ENCODE data around the gene TUBB2B. TPM values are rescaled to one million over a fixed set of nuclear protein-coding genes. Genes with fewer than 3 reads are reported as not detected.

Gene TUBB2B
- total RNA-seq, 1 donor from 2014 or later = 287 TPM

GRCh38 chr6:3214898-3215297 lies 12.6 kb downstream of the TUBB2B start:
- Histone ChIP-seq H3K36me3 (ENCODE audit: control insufficient read depth, insufficient read depth, low read length) (no peaks in the 10 kb centered on the region), H3K27me3 (ENCODE audit: control insufficient read depth, insufficient read depth, low read length) (no peaks in the 10 kb centered on the region), H3K4me3 (ENCODE audit: low read depth, low read length) (no peak overlapping the region)
- no peak for DNase-seq (ENCODE audit: low read depth)
- no peak for TF ChIP-seq CTCF (IDR thresholded peaks at IDR 0.05; ENCODE audit: insufficient read depth, low read length, poor library complexity, severe bottlenecking)

GRCh38 chr6:3213334-3213695 lies 14.1 kb downstream of the TUBB2B start:
- no peak for TF ChIP-seq CTCF (IDR thresholded peaks at IDR 0.05; ENCODE audit: insufficient read depth, low read length, poor library complexity, severe bottlenecking)
- no peak overlapping the region for H3K4me3 ChIP-seq (ENCODE audit: low read depth, low read length)
- H3K36me3 ChIP-seq (ENCODE audit: control insufficient read depth, insufficient read depth, low read length) = no peaks in the 10 kb centered on the region
- no peaks in the 10 kb centered on the region for H3K27me3 ChIP-seq (ENCODE audit: control insufficient read depth, insufficient read depth, low read length)
- DNase-seq (ENCODE audit: low read depth) = no peak

- no peak for TF ChIP-seq CTCF (IDR thresholded peaks at IDR 0.05; ENCODE audit: insufficient read depth, low read length, poor library complexity, severe bottlenecking)
- Histone ChIP-seq H3K36me3 (ENCODE audit: control insufficient read depth, insufficient read depth, low read length) (no peaks in the 10 kb centered on the region), H3K27me3 (ENCODE audit: control insufficient read depth, insufficient read depth, low read length) (no peaks in the 10 kb centered on the region), H3K4me3 (ENCODE audit: low read depth, low read length) (no peak overlapping the region)
- DNase-seq (ENCODE audit: low read depth) = no peak
These were observed 15.2 kb downstream of the TUBB2B start for GRCh38 chr6:3212261-3212660.

- no peak overlapping the region for H3K4me3 ChIP-seq (ENCODE audit: low read depth, low read length)
- H3K36me3 ChIP-seq (ENCODE audit: control insufficient read depth, insufficient read depth, low read length) = no peaks in the 10 kb centered on the region
- no peaks in the 10 kb centered on the region for H3K27me3 ChIP-seq (ENCODE audit: control insufficient read depth, insufficient read depth, low read length)
- DNase-seq (ENCODE audit: low read depth) = no peak
- TF ChIP-seq CTCF (IDR thresholded peaks at IDR 0.05; ENCODE audit: insufficient read depth, low read length, poor library complexity, severe bottlenecking) = no peak
These were observed 15.8 kb downstream of the TUBB2B start for GRCh38 chr6:3211681-3212080.

- DNase-seq (ENCODE audit: low read depth) = no peak
- TF ChIP-seq CTCF (IDR thresholded peaks at IDR 0.05; ENCODE audit: insufficient read depth, low read length, poor library complexity, severe bottlenecking) = no peak
- Histone ChIP-seq H3K4me3 (ENCODE audit: low read depth, low read length) (no peak overlapping the region), H3K27me3 (ENCODE audit: control insufficient read depth, insufficient read depth, low read length) (no peaks in the 10 kb centered on the region), H3K36me3 (ENCODE audit: control insufficient read depth, insufficient read depth, low read length) (no peaks in the 10 kb centered on the region)
These were observed 17.3 kb downstream of the TUBB2B start for GRCh38 chr6:3210024-3210610.

Measured in kidney epithelial cell (primary cell).